Transverse colon (tissue), 4 donors: ENCODE results near the gene ASCL1. TPM values are rescaled to one million over a fixed set of nuclear protein-coding genes. Genes with fewer than 3 reads are reported as not detected.

Source experiments
- DNase-seq: peaks from one replicate; pipeline ENCODE4 v3.0.0-alpha.2; 2019
- H3K27ac ChIP-seq, 4 donors: fragments of 200-600 bp; sonication (generic); 2 replicates each; pipeline ENCODE4 v1.5.1; 2016 to 2018; ENCODE audit warnings: inconsistent platforms in 4 of 4
- H3K27me3 ChIP-seq: fragments of 200-600 bp; sonication (generic); 2 replicates; pipeline ENCODE4 v1.5.1; 2017; ENCODE audit warnings: inconsistent platforms
- H3K36me3 ChIP-seq, 4 donors: fragments of 200-600 bp; sonication (generic); 2 replicates each; pipeline ENCODE4 v1.5.1; 2017 to 2019; ENCODE audit warnings: inconsistent platforms in 4 of 4
- H3K4me1 ChIP-seq, 4 donors: fragments of 200-600 bp; sonication (generic); 2 replicates each; pipeline ENCODE4 v1.5.1; 2017 to 2020; ENCODE audit warnings: inconsistent platforms in 4 of 4
- H3K4me3 ChIP-seq, 4 donors: fragments of 200-600 bp; sonication (generic); 1 replicate in 1 of 4; 2 replicates in 3 of 4; pipeline versions ENCODE4 v1.5.1 to v1.6.1; 2017 to 2019; ENCODE audit warnings: inconsistent platforms in 4 of 4
- H3K9me3 ChIP-seq, 2 donors: fragments of 200-600 bp; sonication (generic); 2 replicates each; pipeline ENCODE4 v1.5.1; 2017 to 2019; ENCODE audit warnings: inconsistent platforms in 2 of 2
- EP300 ChIP-seq: sonication (generic); formaldehyde crosslinking; IDR thresholded peaks from one replicate; pipeline ENCODE4 v1.6.1; 2017; ENCODE audit warnings: antibody characterized with exemption, low read depth
- POLR2A ChIP-seq: fragments of 450-650 bp; IDR thresholded peaks from one replicate; pipeline ENCODE4 v1.6.1; 2016; ENCODE audit warnings: antibody characterized with exemption, mild to moderate bottlenecking, moderate library complexity
- POLR2AphosphoS5 ChIP-seq, 3 donors: sonication (generic); formaldehyde crosslinking; IDR thresholded peaks; one replicate each; pipeline ENCODE4 v1.6.1; 2016; ENCODE audit warnings: antibody characterized with exemption in 3 of 3
- WGBS, 2 donors: methylation state at CpG; one replicate each; pipeline ENCODE4 v1.1.5; 2018; ENCODE audit warnings: low coverage in 1 of 2; 5-methylcytosine and 5-hydroxymethylcytosine counted together
- in situ Hi-C, 4 donors: fragments of 200-750 bp; cut with MboI; loops; one replicate each; pipeline versions ENCODE4 v1.15.0 to v1.15.1; 2017; ENCODE audit warnings: low sequenced_read_pairs in 3 of 4, low pct_ligation_motif_present in 1 of 4, low pct_unique_long_range_greater_than_20kb in 1 of 4
- intact Hi-C: fragments of 100-400 bp; cut with DNase I; formaldehyde crosslinking; loops from one replicate; pipeline ENCODE4 v1.15.1; 2023; ENCODE audit warnings: low total_unique reads
- total RNA-seq, 4 donors: library from RNA; depleted of rRNA; stranded (reverse); fragments of >200 nt; gene quantifications; one replicate each; pipeline ENCODE4 v1.1.0, GENCODE V29; 2016
- TF ChIP-seq, protein P1 (sequence below), 5 experiments: fragments of 200-600 bp in 3 of 5; fragments of 450-650 bp in 2 of 5; sonication (generic) in 3 of 5; IDR thresholded peaks; 1 replicate in 2 of 5; 2 replicates in 3 of 5; pipeline ENCODE4 v1.5.1; 2016 to 2017; ENCODE audit warnings: antibody characterized with exemption in 5 of 5, inconsistent platforms in 3 of 5, mild to moderate bottlenecking in 2 of 5, moderate library complexity in 1 of 5

The ASCL1 gene
- total RNA-seq, 4 donors from 2014 or later: not detected

DNA sequence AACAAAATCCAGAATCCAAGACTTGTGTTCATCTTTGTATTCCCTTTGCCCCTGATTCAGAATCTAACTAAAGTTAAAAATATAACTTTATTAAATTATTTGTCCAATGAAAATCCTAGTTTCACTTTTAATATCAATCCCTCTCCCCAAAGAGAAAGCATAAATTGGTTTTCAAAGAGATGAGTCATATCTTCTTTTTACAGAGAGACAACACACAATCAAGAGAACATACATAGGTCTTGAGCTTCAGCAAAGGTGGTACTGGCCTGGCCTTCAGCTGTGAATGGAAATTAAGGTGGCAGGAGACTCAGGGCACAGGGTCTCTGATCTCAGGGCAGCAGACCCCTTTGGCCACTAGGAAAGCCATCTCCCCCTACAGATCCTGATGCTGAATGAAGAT, 4.3 kb upstream of the ASCL1 start:
- peaks cover 0 to 19% (median 15%) of the 10 kb centered on the region in 4 donors for H3K4me1 ChIP-seq
- H3K27me3 ChIP-seq: peaks cover 92% of the 10 kb centered on the region
- TF ChIP-seq EP300 (no peak), POLR2AphosphoS5 (IDR thresholded peaks at IDR 0.05) (no peak), POLR2A (no peak)
- TF ChIP-seq, protein P1, sequence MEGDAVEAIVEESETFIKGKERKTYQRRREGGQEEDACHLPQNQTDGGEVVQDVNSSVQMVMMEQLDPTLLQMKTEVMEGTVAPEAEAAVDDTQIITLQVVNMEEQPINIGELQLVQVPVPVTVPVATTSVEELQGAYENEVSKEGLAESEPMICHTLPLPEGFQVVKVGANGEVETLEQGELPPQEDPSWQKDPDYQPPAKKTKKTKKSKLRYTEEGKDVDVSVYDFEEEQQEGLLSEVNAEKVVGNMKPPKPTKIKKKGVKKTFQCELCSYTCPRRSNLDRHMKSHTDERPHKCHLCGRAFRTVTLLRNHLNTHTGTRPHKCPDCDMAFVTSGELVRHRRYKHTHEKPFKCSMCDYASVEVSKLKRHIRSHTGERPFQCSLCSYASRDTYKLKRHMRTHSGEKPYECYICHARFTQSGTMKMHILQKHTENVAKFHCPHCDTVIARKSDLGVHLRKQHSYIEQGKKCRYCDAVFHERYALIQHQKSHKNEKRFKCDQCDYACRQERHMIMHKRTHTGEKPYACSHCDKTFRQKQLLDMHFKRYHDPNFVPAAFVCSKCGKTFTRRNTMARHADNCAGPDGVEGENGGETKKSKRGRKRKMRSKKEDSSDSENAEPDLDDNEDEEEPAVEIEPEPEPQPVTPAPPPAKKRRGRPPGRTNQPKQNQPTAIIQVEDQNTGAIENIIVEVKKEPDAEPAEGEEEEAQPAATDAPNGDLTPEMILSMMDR (IDR thresholded peaks at IDR 0.05): no peak
- H3K36me3 ChIP-seq: no peaks in the 10 kb centered on the region
- no peaks in the 10 kb centered on the region for H3K9me3 ChIP-seq
- in situ Hi-C loops (no loop called here), intact Hi-C loops (no loop called here)
- no peak for DNase-seq
- H3K27ac ChIP-seq: no peak overlapping the region
- no peak overlapping the region for H3K4me3 ChIP-seq

DNA sequence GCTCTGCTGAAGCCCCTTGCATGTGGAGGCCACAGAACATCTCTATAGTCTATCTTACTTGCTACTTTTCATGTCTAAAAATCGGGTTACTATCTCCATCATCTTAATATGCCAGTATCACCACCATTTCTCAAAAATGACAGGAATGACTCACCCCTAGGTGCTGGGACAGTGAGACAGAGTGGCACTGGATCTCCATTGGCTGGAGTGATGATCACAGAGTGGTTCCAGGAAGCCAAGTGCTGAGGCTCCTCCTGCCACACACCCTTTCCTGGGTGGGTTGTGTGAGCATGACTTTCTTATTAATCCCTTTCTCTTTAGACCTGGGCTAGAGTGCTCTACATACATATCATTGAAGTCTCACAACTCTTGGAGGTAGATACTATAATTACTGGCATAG, 3.3 kb upstream of the ASCL1 start:
- Histone ChIP-seq H3K27me3 (peaks cover 99% of the 10 kb centered on the region), H3K36me3 (no peaks in the 10 kb centered on the region), H3K4me3 (no peak overlapping the region), H3K4me1 (peaks cover 0 to 24% (median 18%) of the 10 kb centered on the region in 4 donors), H3K27ac (no peak overlapping the region), H3K9me3 (no peaks in the 10 kb centered on the region)
- 17 to 36% methylated on average over 1 of the region's 1 CpG for WGBS, 2 donors
- intact Hi-C loops (no loop called here), in situ Hi-C loops (no loop called here)
- TF ChIP-seq, protein P1 (IDR thresholded peaks at IDR 0.05): no peak
- TF ChIP-seq POLR2A (no peak), EP300 (no peak), POLR2AphosphoS5 (IDR thresholded peaks at IDR 0.05) (no peak)
- DNase-seq: no peak

DNA sequence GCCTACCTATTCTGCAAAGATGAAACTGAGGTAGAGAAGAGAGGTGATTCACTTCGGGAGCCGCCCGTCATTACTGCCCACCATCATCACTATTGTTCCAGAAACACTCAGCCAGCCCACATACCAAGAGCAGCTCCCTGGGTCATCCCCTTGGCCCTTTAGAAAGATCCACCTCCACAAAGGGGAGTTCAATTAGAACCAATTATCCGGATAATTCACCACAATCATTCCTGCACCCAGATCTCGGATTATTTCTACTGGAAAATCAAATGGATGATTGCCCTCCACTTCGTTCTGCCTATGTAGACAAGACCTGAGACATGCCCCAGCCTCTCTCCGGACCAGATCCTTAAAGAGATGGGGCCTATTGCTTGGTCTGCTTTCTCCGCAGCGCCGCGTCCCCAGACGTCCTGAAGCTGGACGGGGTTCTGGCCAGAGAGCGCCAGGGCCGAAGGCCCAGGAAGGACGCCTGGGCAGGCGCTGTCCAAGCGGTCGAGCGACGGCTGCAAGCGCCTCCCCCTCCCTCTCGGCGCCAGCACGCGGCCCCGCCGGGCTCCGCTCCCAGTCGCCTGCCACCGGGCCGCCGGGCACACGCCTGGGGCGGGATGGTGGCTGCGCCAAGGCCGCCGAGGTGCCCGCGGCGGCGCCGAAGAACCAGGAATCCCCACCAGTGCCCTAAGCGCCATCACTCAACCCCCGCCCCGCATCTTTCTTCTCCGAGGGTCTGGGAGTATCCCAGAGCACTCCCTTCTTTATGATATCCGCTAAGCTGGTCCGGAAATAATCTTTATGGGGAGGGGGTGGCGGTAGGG, 1.3 kb upstream of the ASCL1 start:
- WGBS, 2 donors: 17% methylated on average over 27 of the region's 50 CpGs; no CpG with 5 or more reads in 1 of the 2 donors
- TF ChIP-seq POLR2A: no peak
- TF ChIP-seq POLR2AphosphoS5 (IDR thresholded peaks at IDR 0.05): no peak
- TF ChIP-seq, protein P1 (IDR thresholded peaks at IDR 0.05): no peak
- TF ChIP-seq EP300: no peak
- Histone ChIP-seq H3K27me3 (peaks cover 100% of the 10 kb centered on the region), H3K36me3 (no peaks in the 10 kb centered on the region), H3K4me1 (peaks cover 0 to 24% (median 18%) of the 10 kb centered on the region in 4 donors), H3K9me3 (no peaks in the 10 kb centered on the region), H3K27ac (no peak overlapping the region), H3K4me3 (no peak overlapping the region)
- in situ Hi-C loops: no loop called here
- DNase-seq: no peak
- intact Hi-C loops: no loop called here

DNA sequence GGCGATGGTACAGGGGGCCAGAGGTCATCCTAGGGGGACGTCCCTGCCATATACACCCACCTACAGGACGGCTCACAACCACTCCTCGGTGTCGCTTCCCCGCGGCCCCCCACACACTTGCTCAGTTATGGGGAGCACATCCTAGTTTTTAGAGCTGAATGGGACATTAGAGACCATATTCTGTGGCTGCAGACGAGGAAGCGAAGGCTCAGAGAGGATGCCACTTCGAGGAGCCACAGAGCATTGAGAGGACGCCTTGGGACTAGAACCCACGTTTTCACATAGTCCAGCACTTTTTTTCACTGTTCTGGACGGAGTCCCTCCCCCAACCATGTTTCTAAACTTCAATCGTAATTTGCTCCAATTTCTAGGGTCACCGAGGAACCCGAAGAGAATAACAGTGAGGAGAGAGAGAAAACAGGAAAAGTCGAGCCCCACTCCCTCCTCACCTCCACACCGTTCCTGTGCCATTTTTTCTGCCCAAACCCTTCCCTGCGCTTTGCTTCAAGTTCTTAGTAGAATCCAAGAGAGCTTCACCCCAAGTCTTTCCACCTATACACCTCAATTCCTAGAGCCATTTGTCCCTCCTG, 641 bp upstream of the ASCL1 start:
- no peak for DNase-seq
- Histone ChIP-seq H3K27me3 (peaks cover 100% of the 10 kb centered on the region), H3K4me3 (no peak overlapping the region), H3K4me1 (peaks cover 0 to 24% (median 18%) of the 10 kb centered on the region in 4 donors), H3K27ac (no peak overlapping the region), H3K9me3 (no peaks in the 10 kb centered on the region), H3K36me3 (no peaks in the 10 kb centered on the region)
- intact Hi-C loops (no loop called here), in situ Hi-C loops (no loop called here)
- no peak for TF ChIP-seq EP300
- TF ChIP-seq POLR2A: no peak
- no peak for TF ChIP-seq POLR2AphosphoS5 (IDR thresholded peaks at IDR 0.05)
- TF ChIP-seq, protein P1 (IDR thresholded peaks at IDR 0.05): no peak
- WGBS, 2 donors: 9% methylated on average over 19 of the region's 19 CpGs; no CpG with 5 or more reads in 1 of the 2 donors
